ENCODE data around the gene PLEKHF1. TPM values are rescaled to one million over a fixed set of nuclear protein-coding genes. Genes with fewer than 3 reads are reported as not detected.
A peak's percentile ranks its signal among the peaks of the same experiment; 100 is the strongest.
"Not testable (repeated sequence)": the region's sequence is repeated elsewhere in the genome, so short reads cannot be mapped to it uniquely, and the experiment has no call there.

The PLEKHF1 gene
- total RNA-seq, 1 experiment from 2014 or later, result 10.7 TPM

- DNase-seq (ENCODE audit: low read depth), result no peak
These were observed 477 bp upstream of the PLEKHF1 start for GRCh38 chr19:29664753-29665214.

GRCh38 chr19:29665826-29666577 is 741 bp downstream of the PLEKHF1 start:
- DNase-seq (ENCODE audit: low read depth), result peak; percentile 51

GRCh38 chr19:29666578-29667386 is 1.5 kb downstream of the PLEKHF1 start:
- DNase-seq (ENCODE audit: low read depth), result peak; percentile 59

GRCh38 chr19:29667387-29667783 is 2.1 kb downstream of the PLEKHF1 start:
- DNase-seq (ENCODE audit: low read depth), result no peak

GRCh38 chr19:29667901-29668341 is 2.7 kb downstream of the PLEKHF1 start:
- DNase-seq (ENCODE audit: low read depth), result no peak

- no peak for DNase-seq (ENCODE audit: low read depth)
These were observed 3.7 kb downstream of the PLEKHF1 start for GRCh38 chr19:29668746-29669609.

- DNase-seq (ENCODE audit: low read depth), result no peak
These were observed 5.0 kb downstream of the PLEKHF1 start for GRCh38 chr19:29670255-29670654.

GRCh38 chr19:29671026-29671392 is 5.7 kb downstream of the PLEKHF1 start:
- not testable (repeated sequence) for DNase-seq (ENCODE audit: low read depth)

GRCh38 chr19:29671393-29672160 is 6.3 kb downstream of the PLEKHF1 start:
- no peak for DNase-seq (ENCODE audit: low read depth)

GRCh38 chr19:29672319-29672932 is 7.2 kb downstream of the PLEKHF1 start:
- DNase-seq (ENCODE audit: low read depth), result no peak

- DNase-seq (ENCODE audit: low read depth), result no peak
These were observed 7.7 kb downstream of the PLEKHF1 start for GRCh38 chr19:29672933-29673336.

- DNase-seq (ENCODE audit: low read depth), result no peak
These were observed 8.4 kb downstream of the PLEKHF1 start for GRCh38 chr19:29673451-29674371.

GRCh38 chr19:29674374-29675119 is 9.3 kb downstream of the PLEKHF1 start:
- no peak for DNase-seq (ENCODE audit: low read depth)

GRCh38 chr19:29675120-29675649 is 9.9 kb downstream of the PLEKHF1 start:
- DNase-seq (ENCODE audit: low read depth), result no peak

- DNase-seq (ENCODE audit: low read depth), result no peak
These were observed 10.5 kb downstream of the PLEKHF1 start for GRCh38 chr19:29675650-29676186.

GRCh38 chr19:29676586-29676985 is 11.3 kb downstream of the PLEKHF1 start:
- DNase-seq (ENCODE audit: low read depth), result no peak

GRCh38 chr19:29677001-29677817 is 11.9 kb downstream of the PLEKHF1 start:
- DNase-seq (ENCODE audit: low read depth), result no peak
